Left kidney (tissue), 2 donors: ENCODE measurements around the gene CIB1. TPM values are rescaled to one million over a fixed set of nuclear protein-coding genes. Genes with fewer than 3 reads are reported as not detected.
"Not testable (repeated sequence)": the region's sequence is repeated elsewhere in the genome, so short reads cannot be mapped to it uniquely, and the experiment has no call there.

ENCODE experiments used
- DNase-seq: peaks from one replicate; pipeline ENCODE4 v3.0.0-alpha.2; 2013
- polyA plus RNA-seq: library from polyadenylated mRNA; unstranded; fragments of 120-200 nt; gene quantifications from one replicate; pipeline ENCODE4 v1.2.1, GENCODE V29; 2013; ENCODE audit not compliant: insufficient read length

The CIB1 gene
- polyA plus RNA-seq, 1 donor, result 49.4 TPM

- no peak for DNase-seq
These were observed 33.1 kb downstream of the CIB1 start for GRCh38 chr15:90200534-90201129.

- no peak for DNase-seq
These were observed 39.1 kb downstream of the CIB1 start for GRCh38 chr15:90194655-90195054.

GRCh38 chr15:90192961-90193786, 40.6 kb downstream of the CIB1 start:
- DNase-seq, result no peak

- peak; percentile 90 for DNase-seq
These were observed 41.8 kb downstream of the CIB1 start for GRCh38 chr15:90191794-90192509.

- DNase-seq, result no peak
These were observed 42.4 kb downstream of the CIB1 start for GRCh38 chr15:90191344-90191687.

- DNase-seq, result no peak
These were observed 43.0 kb downstream of the CIB1 start for GRCh38 chr15:90190606-90191343.

- no peak for DNase-seq
These were observed 43.8 kb downstream of the CIB1 start for GRCh38 chr15:90189781-90190467.

GRCh38 chr15:90188914-90189748, 44.6 kb downstream of the CIB1 start:
- DNase-seq, result no peak

- not testable (repeated sequence) for DNase-seq
These were observed 45.7 kb downstream of the CIB1 start for GRCh38 chr15:90188065-90188464.

GRCh38 chr15:90187257-90187868, 46.4 kb downstream of the CIB1 start:
- no peak for DNase-seq

GRCh38 chr15:90184786-90185704, 48.7 kb downstream of the CIB1 start:
- peak; percentile 75 for DNase-seq

- DNase-seq, result peak; percentile 74
These were observed 49.5 kb downstream of the CIB1 start for GRCh38 chr15:90184119-90184785.

GRCh38 chr15:90181776-90182175, 52.0 kb downstream of the CIB1 start:
- DNase-seq, result peak; percentile 33

Other genes with a start within 250 kb of the CIB1 start
- gene ZNF710, start 232.6 kb downstream of the CIB1 start, polyA plus RNA-seq, result 18.1 TPM
- 185 TPM for gene IDH2, start 131.5 kb downstream of the CIB1 start, polyA plus RNA-seq
- gene SEMA4B, start 32.6 kb downstream of the CIB1 start, polyA plus RNA-seq, result 43.0 TPM
- gene GDPGP1, start 268 bp upstream of the CIB1 start, polyA plus RNA-seq, result 5.8 TPM
- gene TTLL13, start 15.6 kb upstream of the CIB1 start, polyA plus RNA-seq, result 0.45 TPM
- 113 TPM for gene NGRN, start 31.7 kb upstream of the CIB1 start, polyA plus RNA-seq
- gene ZNF774, start 118.3 kb upstream of the CIB1 start, polyA plus RNA-seq, result 5.4 TPM
- gene IQGAP1, start 154.3 kb upstream of the CIB1 start, polyA plus RNA-seq, result 198 TPM